ENCODE measurements around the gene OFD1.

OFD1 gene

DNA sequence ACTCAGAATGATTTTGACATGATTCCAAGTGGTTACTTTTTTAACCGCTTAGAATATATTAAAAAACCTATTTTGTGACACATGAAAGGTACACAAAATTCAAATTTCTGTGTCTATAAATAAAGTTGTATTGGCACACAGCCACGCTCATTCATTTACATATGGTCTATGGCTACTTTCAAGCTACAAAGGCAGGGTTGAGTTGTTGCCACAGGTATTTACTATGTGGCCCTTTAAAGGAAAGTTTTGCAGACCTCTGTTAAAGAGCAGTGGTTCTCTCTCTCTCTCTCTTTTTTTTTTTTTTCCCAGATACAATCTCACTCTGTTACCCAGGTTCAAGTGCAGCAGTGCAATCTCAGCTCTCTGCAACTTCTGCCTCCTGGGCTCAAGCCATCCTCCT, 59.3 kb downstream of the OFD1 start:
- peak; percentile 43 for DNase-seq (ENCODE audit: low read depth, low spot score)

GRCh38 chrX:13794417-13794816, 59.9 kb downstream of the OFD1 start:
- DNase-seq (ENCODE audit: low read depth, low spot score): no peak

- no peak for DNase-seq (ENCODE audit: low read depth, low spot score)
Measured at GRCh38 chrX:13797512-13797911, 63.0 kb downstream of the OFD1 start.

GRCh38 chrX:13798184-13798583, 63.6 kb downstream of the OFD1 start:
- DNase-seq (ENCODE audit: low read depth, low spot score): no peak

GRCh38 chrX:13803116-13803515, 68.6 kb downstream of the OFD1 start:
- no peak for DNase-seq (ENCODE audit: low read depth, low spot score)

GRCh38 chrX:13805241-13805640, 70.7 kb downstream of the OFD1 start:
- DNase-seq (ENCODE audit: low read depth, low spot score): no peak

GRCh38 chrX:13808293-13808692, 73.7 kb downstream of the OFD1 start:
- DNase-seq (ENCODE audit: low read depth, low spot score): no peak

GRCh38 chrX:13808865-13809264, 74.3 kb downstream of the OFD1 start:
- DNase-seq (ENCODE audit: low read depth, low spot score): no peak

GRCh38 chrX:13815664-13816063, 81.1 kb downstream of the OFD1 start:
- DNase-seq (ENCODE audit: low read depth, low spot score): no peak

GRCh38 chrX:13816176-13816575, 81.6 kb downstream of the OFD1 start:
- DNase-seq (ENCODE audit: low read depth, low spot score): no peak

DNA sequence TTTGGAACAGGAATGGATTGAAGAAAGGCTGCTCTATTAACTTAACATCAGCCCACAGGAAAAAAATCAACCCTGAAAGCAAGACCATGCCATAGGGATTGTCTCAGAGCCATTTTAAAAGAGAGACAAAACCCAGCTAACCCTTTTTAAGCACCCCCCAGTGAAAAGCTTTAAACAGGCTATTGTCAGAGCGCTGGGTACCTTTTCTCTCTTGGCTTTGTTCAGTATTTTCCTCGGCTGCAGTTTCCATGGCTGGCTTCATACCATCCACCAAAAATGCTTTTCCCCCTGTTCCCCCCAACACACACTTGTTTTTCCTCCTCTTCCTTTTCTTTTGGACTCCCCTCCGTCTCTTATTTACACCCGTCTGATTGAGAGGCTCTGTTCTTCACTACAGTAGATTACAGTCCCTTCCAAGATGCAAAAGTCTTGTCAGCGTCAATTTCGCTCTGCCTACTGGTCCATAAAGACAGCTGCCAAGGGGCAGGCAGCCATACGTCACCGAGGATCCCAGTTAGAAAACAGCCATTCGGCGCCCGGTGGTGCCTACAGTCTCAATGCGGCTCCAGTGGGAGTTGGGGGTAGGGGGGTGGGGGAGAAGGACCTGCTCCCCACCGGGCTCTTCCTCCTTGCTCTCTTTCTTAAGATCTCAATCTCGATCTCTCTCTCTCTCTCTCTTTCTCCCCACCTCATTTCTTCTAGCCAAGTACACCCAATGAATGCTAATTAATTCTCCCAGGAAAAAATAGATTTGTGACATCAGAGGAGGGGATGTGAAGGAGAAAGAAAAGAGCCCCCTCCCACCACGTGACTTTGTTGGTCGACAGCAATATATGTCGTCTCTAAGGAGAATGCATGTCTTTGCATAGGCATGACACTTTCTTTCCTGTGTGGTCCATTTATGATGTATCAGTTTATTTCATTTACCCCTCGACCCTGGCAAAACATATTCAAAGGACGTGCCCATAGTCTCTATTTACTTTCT, 82.4 kb downstream of the OFD1 start, which contains the start of gene GPM6B:
TSS of gene GPM6B (minus strand) at position 451 of the 985 bp plus-strand sequence. CDS start at position 262, 189 bp downstream.
- DNase-seq (ENCODE audit: low read depth, low spot score): peak; percentile 56

Measured in astrocyte of the hippocampus (primary cell).